OCI-LY3 (cell line): Measurements from ENCODE around the gene CARD9.

Experiments
- CTCF ChIP-seq: fragments of 200-600, 300-600 bp; sonication (generic); IDR thresholded peaks from 2 replicates; pipeline ENCODE4 v1.5.1; 2014; ENCODE audit warnings: antibody characterized with exemption, low read length, low read depth
- EZH2phosphoT487 ChIP-seq: fragments of 200-600 bp; shearing (Covaris generic); IDR thresholded peaks from 2 replicates; pipeline ENCODE4 v1.6.1; 2018; ENCODE audit warnings: antibody characterized with exemption, mixed run types, low read depth

GRCh38 chr9:136343121-136343883, 30.2 kb downstream of the CARD9 start:
- no peak for TF ChIP-seq CTCF
- no peak for TF ChIP-seq EZH2phosphoT487
